ENCODE data around the gene NEIL3. TPM values are rescaled to one million over a fixed set of nuclear protein-coding genes. Genes with fewer than 3 reads are reported as not detected.

NEIL3 gene
- total and polyA plus RNA-seq, 9 of the 15 experiments (the other 6 are each of a cell fraction or from before 2014, with no cell fraction given), result 2.7 to 23.3 (median 12.9) TPM

DNA sequence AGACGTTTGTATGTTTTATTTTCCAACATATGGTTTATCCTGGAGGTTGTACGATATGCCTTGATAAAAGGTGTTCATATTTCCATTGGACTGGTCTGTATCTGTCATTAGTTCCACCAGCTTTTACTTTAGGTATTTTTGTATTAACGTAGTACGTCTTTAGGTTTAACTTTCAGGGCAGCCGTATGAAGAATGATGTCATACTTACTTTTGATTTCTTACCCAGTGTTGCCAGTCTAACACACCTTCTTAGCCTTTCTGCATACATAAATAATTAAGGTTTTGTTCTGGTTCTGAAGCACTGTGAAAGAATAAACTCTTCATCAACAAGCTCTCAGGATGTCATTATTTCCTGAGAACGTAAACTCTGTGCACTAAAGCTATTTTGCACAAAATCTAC, 18.9 kb upstream of the NEIL3 start (continued):
- TF ChIP-seq HNRNPUL1 (IDR thresholded peaks at IDR 0.05; ENCODE audit: low read length) (no peak), TSC22D4 (tag; IDR thresholded peaks at IDR 0.05) (no peak)
- TF ChIP-seq, protein P1, sequence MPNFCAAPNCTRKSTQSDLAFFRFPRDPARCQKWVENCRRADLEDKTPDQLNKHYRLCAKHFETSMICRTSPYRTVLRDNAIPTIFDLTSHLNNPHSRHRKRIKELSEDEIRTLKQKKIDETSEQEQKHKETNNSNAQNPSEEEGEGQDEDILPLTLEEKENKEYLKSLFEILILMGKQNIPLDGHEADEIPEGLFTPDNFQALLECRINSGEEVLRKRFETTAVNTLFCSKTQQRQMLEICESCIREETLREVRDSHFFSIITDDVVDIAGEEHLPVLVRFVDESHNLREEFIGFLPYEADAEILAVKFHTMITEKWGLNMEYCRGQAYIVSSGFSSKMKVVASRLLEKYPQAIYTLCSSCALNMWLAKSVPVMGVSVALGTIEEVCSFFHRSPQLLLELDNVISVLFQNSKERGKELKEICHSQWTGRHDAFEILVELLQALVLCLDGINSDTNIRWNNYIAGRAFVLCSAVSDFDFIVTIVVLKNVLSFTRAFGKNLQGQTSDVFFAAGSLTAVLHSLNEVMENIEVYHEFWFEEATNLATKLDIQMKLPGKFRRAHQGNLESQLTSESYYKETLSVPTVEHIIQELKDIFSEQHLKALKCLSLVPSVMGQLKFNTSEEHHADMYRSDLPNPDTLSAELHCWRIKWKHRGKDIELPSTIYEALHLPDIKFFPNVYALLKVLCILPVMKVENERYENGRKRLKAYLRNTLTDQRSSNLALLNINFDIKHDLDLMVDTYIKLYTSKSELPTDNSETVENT (CRISPR knock-in tag; IDR thresholded peaks at IDR 0.05), result no peak
- TF ChIP-seq, protein P2, sequence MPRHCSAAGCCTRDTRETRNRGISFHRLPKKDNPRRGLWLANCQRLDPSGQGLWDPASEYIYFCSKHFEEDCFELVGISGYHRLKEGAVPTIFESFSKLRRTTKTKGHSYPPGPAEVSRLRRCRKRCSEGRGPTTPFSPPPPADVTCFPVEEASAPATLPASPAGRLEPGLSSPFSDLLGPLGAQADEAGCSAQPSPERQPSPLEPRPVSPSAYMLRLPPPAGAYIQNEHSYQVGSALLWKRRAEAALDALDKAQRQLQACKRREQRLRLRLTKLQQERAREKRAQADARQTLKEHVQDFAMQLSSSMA (CRISPR knock-in tag; IDR thresholded peaks at IDR 0.05), result no peak

DNA sequence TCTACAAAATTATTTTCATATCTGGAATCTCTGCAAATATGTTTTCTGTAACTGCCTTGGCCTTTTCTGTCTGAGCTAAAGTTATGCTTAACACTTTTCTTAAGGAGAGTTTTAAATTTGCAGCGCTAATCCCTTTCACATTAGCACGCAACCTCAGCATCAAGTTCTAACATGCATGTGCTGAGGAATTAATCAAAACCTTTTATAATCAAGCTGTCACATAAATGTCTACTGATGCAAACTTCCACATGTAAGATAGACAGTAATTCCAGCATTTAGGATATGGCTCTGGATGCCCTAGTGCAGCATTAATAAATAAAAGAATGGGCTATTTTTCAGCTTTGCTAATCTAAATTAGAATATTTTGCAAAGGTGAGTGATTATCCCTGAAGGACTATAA, 17.5 kb upstream of the NEIL3 start:
- no peaks in the 10 kb centered on the region for H3K9me1 ChIP-seq (ENCODE audit: control insufficient read depth, insufficient read depth, low read length)
- no peak for DNase-seq (ENCODE audit: extremely low read depth in 1 of 4, low spot score in 3 of 4)
- no peak overlapping the region for H3K4me3 ChIP-seq
- H3K27me3 ChIP-seq (ENCODE audit: control insufficient read depth in 2 of 2, insufficient read depth in 2 of 2, low read length in 2 of 2), result no peaks in the 10 kb centered on the region
- CTCF ChIA-PET (ENCODE audit: low intra/inter-chr PET ratio), result no interaction called here
- 23% methylated on average over 2 of the region's 2 CpGs for WGBS (ENCODE audit: insufficient coverage, low coverage, missing lambda C conversion rate)
- intact Hi-C loops (cut with micrococcal nuclease), result no loop called here
- BruUV-seq (replicated peaks), result no TSS peak
- no peaks in the 10 kb centered on the region; a peak in 1 of 5 replicates for H3K4me1 ChIP-seq (replicated peaks in 1 of 2; ENCODE audit: control insufficient read depth in 2 of 2, insufficient read depth in 2 of 2, low read length in 2 of 2)
- H3K79me2 ChIP-seq (ENCODE audit: control insufficient read depth, insufficient read depth, low read length), result no peaks in the 10 kb centered on the region
- no peak for TF ChIP-seq HEY1 (CRISPR knock-in tag; IDR thresholded peaks at IDR 0.05; ENCODE audit: borderline replicate concordance)
- no peak for TF ChIP-seq PPARD (CRISPR knock-in tag; IDR thresholded peaks at IDR 0.05)
- no peak for TF ChIP-seq DPF2 (IDR thresholded peaks at IDR 0.05)
- TF ChIP-seq ZNF583 (CRISPR knock-in tag; IDR thresholded peaks at IDR 0.05), result no peak
- TF ChIP-seq ZNF695 (CRISPR knock-in tag; IDR thresholded peaks at IDR 0.05), result no peak
- TF ChIP-seq EP300 (IDR thresholded peaks at IDR 0.05; ENCODE audit: low read length), result no peak
- ATAC-seq, result no peak
- FAIRE-seq, result no peak
- in situ Hi-C loops (cut with MboI), result no loop called here
- H4K20me1 ChIP-seq (replicated peaks; ENCODE audit: control insufficient read depth, insufficient read depth, low read length), result no peaks in the 10 kb centered on the region
- no peak overlapping the region for H3K9ac ChIP-seq (ENCODE audit: insufficient read depth in 1 of 2, low read depth in 2 of 2, low read length in 2 of 2)
- POLR2A ChIA-PET, result no interaction called here
- H3K36me3 ChIP-seq (ENCODE audit: control insufficient read depth, insufficient read depth, low read length), result no peaks in the 10 kb centered on the region
- H3K4me2 ChIP-seq (ENCODE audit: insufficient read depth, low read length), result no peak overlapping the region
- no peak overlapping the region for H2AFZ ChIP-seq (ENCODE audit: low read depth, low read length)
- no peaks in the 10 kb centered on the region for H3K9me3 ChIP-seq (replicated peaks; ENCODE audit: control insufficient read depth, insufficient read depth, low read depth, low read length)
- no peak overlapping the region for H3K27ac ChIP-seq (ENCODE audit: extremely low read depth, low read depth, low read length)
